Caco-2 (cell line): ENCODE measurements around the gene CALHM3. TPM values are rescaled to one million over a fixed set of nuclear protein-coding genes. Genes with fewer than 3 reads are reported as not detected.

ENCODE experiments used
- BruUV-seq: library from RNA; stranded (reverse); fragments of 400-500 nt; replicated peaks from 2 replicates; lab custom pipeline; 2021; lab: Mats Ljungman, UMichigan
- CTCF ChIA-PET: fragments of 300-600 bp; sonication (Branson Sonifier 250); formaldehyde crosslinking; loops from one replicate; lab custom pipeline; 2022; ENCODE audit warnings: antibody characterized with exemption; lab: Charles Lee
- POLR2A ChIA-PET: fragments of 300-600 bp; sonication (Branson Sonifier 250); formaldehyde crosslinking; loops from one replicate; lab custom pipeline; 2022; ENCODE audit warnings: antibody characterized with exemption; lab: Charles Lee
- DNase-seq, 2 experiments: peaks; one replicate each; pipeline versions ENCODE4 v3.0.0 to v3.0.0-alpha.2; 2020 to 2022
- H3K27me3 ChIP-seq: replicated peaks from 2 replicates; pipeline ENCODE4 v1.6.0; 2011; ENCODE audit warnings: low read length; ENCODE audit not compliant: control insufficient read depth, insufficient read depth
- H3K36me3 ChIP-seq: 2 replicates; pipeline ENCODE4 v1.5.1; 2011; ENCODE audit warnings: low read length; ENCODE audit not compliant: control insufficient read depth, insufficient read depth
- H3K4me1 ChIP-seq: fragments of 250-450 bp; sonication (Bioruptor Pico); 2 replicates; pipeline ENCODE4 v1.5.1; 2020; ENCODE audit warnings: mild to moderate bottlenecking
- H3K4me3 ChIP-seq: 2 replicates; pipeline ENCODE4 v1.5.1; 2011; ENCODE audit warnings: low read depth, mild to moderate bottlenecking, control low read depth, low read length
- H3K9me3 ChIP-seq: fragments of 250-450 bp; sonication (Bioruptor Pico); 2 replicates; pipeline ENCODE4 v1.5.1; 2020; ENCODE audit warnings: mild to moderate bottlenecking, moderate library complexity
- H3K27ac Mint-ChIP-seq: one replicate; pipeline ENCODE4 v1.8.0; 2022; ENCODE audit warnings: mixed read lengths; ENCODE audit not compliant: unreplicated experiment
- H3K27me3 Mint-ChIP-seq: one replicate; pipeline ENCODE4 v1.8.0; 2022; ENCODE audit warnings: mixed read lengths; ENCODE audit not compliant: insufficient read depth, unreplicated experiment
- H3K36me3 Mint-ChIP-seq: one replicate; pipeline ENCODE4 v1.8.0; 2022; ENCODE audit warnings: mild to moderate bottlenecking, mixed read lengths; ENCODE audit not compliant: insufficient read depth, unreplicated experiment
- H3K4me1 Mint-ChIP-seq: one replicate; pipeline ENCODE4 v1.8.0; 2022; ENCODE audit warnings: low read depth, mixed read lengths; ENCODE audit not compliant: unreplicated experiment
- H3K4me3 Mint-ChIP-seq: one replicate; pipeline ENCODE4 v1.8.0; 2022; ENCODE audit warnings: mild to moderate bottlenecking, moderate library complexity, mixed read lengths; ENCODE audit not compliant: unreplicated experiment
- H3K9me3 Mint-ChIP-seq: one replicate; pipeline ENCODE4 v1.8.0; 2022; ENCODE audit warnings: mixed read lengths; ENCODE audit not compliant: unreplicated experiment
- CTCF ChIP-seq, 2 experiments: fragments of 200-600 bp in 1 of 2; IDR thresholded peaks; 1 replicate in 1 of 2; 2 replicates in 1 of 2; pipeline versions ENCODE4 v1.5.1 to v1.8.0; 2011 to 2022; ENCODE audit warnings: antibody characterized with exemption in 1 of 2, control low read depth in 1 of 2, inconsistent platforms in 1 of 2, low read depth in 1 of 2, low read length in 1 of 2, mild to moderate bottlenecking in 1 of 2, moderate library complexity in 1 of 2; ENCODE audit not compliant: insufficient read depth in 1 of 2, severe bottlenecking in 1 of 2, unreplicated experiment in 1 of 2
- intact Hi-C: fragments of 100-400 bp; cut with micrococcal nuclease; formaldehyde crosslinking; loops from one replicate; pipeline ENCODE4 v1.10.0; 2022; ENCODE audit not compliant: unreplicated experiment
- total RNA-seq: library from RNA; stranded (reverse); gene quantifications from 2 replicates; pipeline ENCODE4 v1.2.3, GENCODE V29; 2022

The CALHM3 gene
- total RNA-seq, 1 experiment from 2014 or later: 0.18 TPM

GRCh38 chr10:103512591-103513379 lies 33.7 kb upstream of the CALHM3 start:
- no peaks in the 10 kb centered on the region for H3K36me3 ChIP-seq
- Mint-ChIP-seq H3K4me1 (peaks cover 16% of the 10 kb centered on the region), H3K27me3 (no peaks in the 10 kb centered on the region), H3K4me3 (no peak overlapping the region), H3K9me3 (no peaks in the 10 kb centered on the region), H3K36me3 (no peaks in the 10 kb centered on the region), H3K27ac (peak overlapping the region; percentile 54)
- H3K9me3 ChIP-seq: no peaks in the 10 kb centered on the region
- intact Hi-C loops: loop anchor here (5.0 kb wide), 1 partner anchor 65 kb away; no protein-coding TSS in a partner anchor
- H3K4me1 ChIP-seq: peaks cover 32% of the 10 kb centered on the region
- CTCF ChIA-PET: interaction anchor here (1.0 to 1.1 kb wide), 2 partner anchors 30 to 80 kb away, joined by 4 read pairs; no protein-coding TSS in a partner anchor
- H3K27me3 ChIP-seq: no peaks in the 10 kb centered on the region; the same call in 1 of the 2 replicates
- H3K4me3 ChIP-seq: no peak overlapping the region
- DNase-seq: peak; percentile 71 to 87
- POLR2A ChIA-PET: no interaction called here
- peak in 1 of 2 experiments; percentile 13 for TF ChIP-seq CTCF (IDR thresholded peaks at IDR 0.05; ENCODE audit: insufficient read depth in 1 of 2, low read depth in 1 of 2, low read length in 1 of 2, severe bottlenecking in 1 of 2, unreplicated experiment in 1 of 2)
- BruUV-seq: no TSS peak

- H3K4me3 Mint-ChIP-seq: no peak overlapping the region
- no peaks in the 10 kb centered on the region for H3K27me3 Mint-ChIP-seq
- H3K4me3 ChIP-seq: no peak overlapping the region
- ChIA-PET POLR2A (no interaction called here), CTCF (interaction anchor here (1.0 to 1.1 kb wide), 2 partner anchors 31 to 81 kb away, joined by 4 read pairs; no protein-coding TSS in a partner anchor)
- peaks cover 16% of the 10 kb centered on the region for H3K4me1 Mint-ChIP-seq
- DNase-seq: no peak
- H3K9me3 Mint-ChIP-seq: no peaks in the 10 kb centered on the region
- H3K36me3 Mint-ChIP-seq: no peaks in the 10 kb centered on the region
- TF ChIP-seq CTCF (IDR thresholded peaks at IDR 0.05; ENCODE audit: insufficient read depth in 1 of 2, low read depth in 1 of 2, low read length in 1 of 2, severe bottlenecking in 1 of 2, unreplicated experiment in 1 of 2): no peak
- intact Hi-C loops: loop anchor here (5.0 kb wide), 1 partner anchor 65 kb away; no protein-coding TSS in a partner anchor
- H3K27ac Mint-ChIP-seq: no peak overlapping the region
- no peaks in the 10 kb centered on the region for H3K27me3 ChIP-seq
- BruUV-seq: no TSS peak
- H3K9me3 ChIP-seq: no peaks in the 10 kb centered on the region
- no peaks in the 10 kb centered on the region for H3K36me3 ChIP-seq
- peaks cover 32% of the 10 kb centered on the region for H3K4me1 ChIP-seq
Observed at GRCh38 chr10:103512166-103512565, 33.1 kb upstream of the CALHM3 start.

- peaks cover 32% of the 10 kb centered on the region for H3K4me1 ChIP-seq
- no peaks in the 10 kb centered on the region for H3K36me3 ChIP-seq
- TF ChIP-seq CTCF (IDR thresholded peaks at IDR 0.05; ENCODE audit: insufficient read depth in 1 of 2, low read depth in 1 of 2, low read length in 1 of 2, severe bottlenecking in 1 of 2, unreplicated experiment in 1 of 2): no peak
- H3K36me3 Mint-ChIP-seq: no peaks in the 10 kb centered on the region
- H3K9me3 Mint-ChIP-seq: no peaks in the 10 kb centered on the region
- H3K4me3 ChIP-seq: no peak overlapping the region
- ChIA-PET POLR2A (no interaction called here), CTCF (no interaction called here)
- no peak overlapping the region for H3K27ac Mint-ChIP-seq
- no peaks in the 10 kb centered on the region for H3K27me3 Mint-ChIP-seq
- H3K4me3 Mint-ChIP-seq: no peak overlapping the region
- no peaks in the 10 kb centered on the region for H3K9me3 ChIP-seq
- BruUV-seq: no TSS peak
- H3K4me1 Mint-ChIP-seq: peaks cover 16% of the 10 kb centered on the region
- H3K27me3 ChIP-seq: no peaks in the 10 kb centered on the region
- DNase-seq: peak in 1 of 2 experiments; percentile 24
- intact Hi-C loops: loop anchor here (5.0 kb wide), 1 partner anchor 66 kb away; no protein-coding TSS in a partner anchor
Observed at GRCh38 chr10:103510791-103511752, 32.0 kb upstream of the CALHM3 start.
